Thyroid gland (tissue), 4 donors: ENCODE results near the gene KCNK1. TPM values are rescaled to one million over a fixed set of nuclear protein-coding genes. Genes with fewer than 3 reads are reported as not detected.

Source experiments
- DNase-seq, 2 donors: peaks; one replicate each; pipeline ENCODE4 v3.0.0-alpha.2; 2019
- H3K27ac ChIP-seq, 3 donors: fragments of 200-600 bp; sonication (generic); 1 replicate in 2 of 3; 2 replicates in 1 of 3; pipeline ENCODE4 v1.5.1; 2016 to 2019; ENCODE audit warnings: mild to moderate bottlenecking in 1 of 3, moderate library complexity in 1 of 3
- H3K27me3 ChIP-seq: fragments of 200-600 bp; sonication (generic); one replicate; pipeline ENCODE4 v1.5.1; 2019
- H3K36me3 ChIP-seq, 2 donors: fragments of 200-600 bp; sonication (generic); one replicate each; pipeline ENCODE4 v1.5.1; 2016 to 2019
- H3K4me1 ChIP-seq, 2 donors: fragments of 200-600 bp; sonication (generic); one replicate each; pipeline ENCODE4 v1.5.1; 2017 to 2019
- H3K4me3 ChIP-seq, 3 donors: fragments of 200-600 bp; sonication (generic); replicated peaks in 1 of 3; 1 replicate in 2 of 3; 2 replicates in 1 of 3; pipeline ENCODE4 v1.5.1; 2016; ENCODE audit warnings: mild to moderate bottlenecking in 1 of 3
- H3K9me3 ChIP-seq: fragments of 200-600 bp; sonication (generic); one replicate; pipeline ENCODE4 v1.5.1; 2017
- POLR2A ChIP-seq, 2 donors: fragments of 450-650 bp; IDR thresholded peaks; one replicate each; pipeline ENCODE4 v1.6.1; 2017; ENCODE audit warnings: antibody characterized with exemption in 2 of 2, mild to moderate bottlenecking in 2 of 2, moderate library complexity in 1 of 2
- WGBS, 2 donors: methylation state at CpG; one replicate each; pipeline ENCODE4 v1.1.5; 2017; 5-methylcytosine and 5-hydroxymethylcytosine counted together
- intact Hi-C: fragments of 100-400 bp; cut with DNase I; formaldehyde crosslinking; loops from one replicate; pipeline ENCODE4 v1.15.1; 2023
- total RNA-seq, 4 donors: library from RNA; depleted of rRNA; stranded (reverse); fragments of >200 nt; gene quantifications; one replicate each; pipeline ENCODE4 v1.2.3, GENCODE V29; 2016
- TF ChIP-seq, protein P1 (sequence below), 6 experiments: fragments of 200-600 bp in 3 of 6; fragments of 450-650 bp in 3 of 6; sonication (generic) in 3 of 6; IDR thresholded peaks; one replicate each; pipeline ENCODE4 v1.5.1; 2016 to 2019; ENCODE audit warnings: antibody characterized with exemption in 6 of 6, mild to moderate bottlenecking in 2 of 6, inconsistent platforms in 1 of 6, moderate library complexity in 1 of 6

The KCNK1 gene
- total RNA-seq, 4 donors from 2014 or later: 6.7 to 8.3 (median 7.6) TPM

DNA sequence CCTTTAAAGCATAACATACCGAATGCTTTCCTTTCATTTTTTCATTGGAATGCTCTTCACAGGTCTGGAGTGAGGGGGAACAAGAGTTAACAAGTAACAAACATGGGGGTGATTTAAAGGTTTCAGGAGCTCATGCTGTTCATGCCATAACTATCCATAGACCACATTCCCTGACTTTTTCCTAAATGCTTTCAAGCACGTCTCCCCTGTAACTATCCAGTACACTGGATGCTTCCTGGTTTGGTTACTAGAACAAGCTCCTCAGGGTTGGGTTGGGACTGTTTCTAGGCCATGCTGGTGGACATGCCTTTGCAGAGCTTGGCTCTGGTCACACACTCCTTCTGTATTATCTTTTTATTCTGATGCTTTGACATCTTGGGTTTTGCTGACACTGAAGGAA, 38.6 kb downstream of the KCNK1 start:
- Histone ChIP-seq H3K27me3 (no peaks in the 10 kb centered on the region), H3K9me3 (no peaks in the 10 kb centered on the region), H3K27ac (no peak overlapping the region), H3K4me1 (no peaks in the 10 kb centered on the region), H3K4me3 (no peak overlapping the region), H3K36me3 (no peaks in the 10 kb centered on the region)
- intact Hi-C loops: no loop called here
- no peak for TF ChIP-seq POLR2A (IDR thresholded peaks at IDR 0.05)
- TF ChIP-seq, protein P1, sequence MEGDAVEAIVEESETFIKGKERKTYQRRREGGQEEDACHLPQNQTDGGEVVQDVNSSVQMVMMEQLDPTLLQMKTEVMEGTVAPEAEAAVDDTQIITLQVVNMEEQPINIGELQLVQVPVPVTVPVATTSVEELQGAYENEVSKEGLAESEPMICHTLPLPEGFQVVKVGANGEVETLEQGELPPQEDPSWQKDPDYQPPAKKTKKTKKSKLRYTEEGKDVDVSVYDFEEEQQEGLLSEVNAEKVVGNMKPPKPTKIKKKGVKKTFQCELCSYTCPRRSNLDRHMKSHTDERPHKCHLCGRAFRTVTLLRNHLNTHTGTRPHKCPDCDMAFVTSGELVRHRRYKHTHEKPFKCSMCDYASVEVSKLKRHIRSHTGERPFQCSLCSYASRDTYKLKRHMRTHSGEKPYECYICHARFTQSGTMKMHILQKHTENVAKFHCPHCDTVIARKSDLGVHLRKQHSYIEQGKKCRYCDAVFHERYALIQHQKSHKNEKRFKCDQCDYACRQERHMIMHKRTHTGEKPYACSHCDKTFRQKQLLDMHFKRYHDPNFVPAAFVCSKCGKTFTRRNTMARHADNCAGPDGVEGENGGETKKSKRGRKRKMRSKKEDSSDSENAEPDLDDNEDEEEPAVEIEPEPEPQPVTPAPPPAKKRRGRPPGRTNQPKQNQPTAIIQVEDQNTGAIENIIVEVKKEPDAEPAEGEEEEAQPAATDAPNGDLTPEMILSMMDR (IDR thresholded peaks at IDR 0.05): no peak
- 88 to 93% methylated on average over 2 of the region's 2 CpGs for WGBS, 2 donors
- no peak for DNase-seq

DNA sequence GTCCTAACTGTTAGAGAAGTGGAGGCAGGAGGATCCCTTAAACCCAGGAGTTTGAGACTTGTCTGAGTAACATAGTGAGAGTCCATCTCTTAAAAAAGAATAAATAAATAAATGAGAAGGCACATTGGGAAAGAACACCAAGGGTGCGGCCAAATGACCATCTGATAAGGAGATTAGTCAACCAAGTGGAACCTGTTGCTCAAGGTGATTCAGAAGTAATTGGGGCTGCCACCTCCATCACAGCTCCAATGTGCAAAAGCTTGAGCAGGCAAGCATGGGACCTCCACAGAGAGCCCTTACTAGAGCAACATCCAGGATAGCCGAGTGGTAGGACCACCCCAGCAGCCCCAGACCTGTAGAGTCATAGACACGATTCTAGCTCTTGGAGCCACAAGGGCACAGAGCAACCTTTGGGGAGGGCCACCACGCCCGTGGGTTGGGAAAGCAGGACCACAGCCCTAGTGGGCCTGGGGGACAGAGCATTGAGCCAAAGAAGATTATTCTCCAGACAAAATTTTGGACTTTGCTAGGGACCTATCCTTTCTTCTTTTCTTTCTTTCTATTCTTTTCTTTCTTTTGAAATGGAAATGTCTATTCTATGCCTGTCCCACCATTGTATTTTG, 40.9 kb downstream of the KCNK1 start:
- Histone ChIP-seq H3K27me3 (no peaks in the 10 kb centered on the region), H3K4me3 (no peak overlapping the region), H3K27ac (no peak overlapping the region), H3K9me3 (no peaks in the 10 kb centered on the region), H3K4me1 (no peaks in the 10 kb centered on the region), H3K36me3 (no peaks in the 10 kb centered on the region)
- no peak for DNase-seq
- TF ChIP-seq, protein P1 (IDR thresholded peaks at IDR 0.05): no peak
- no peak for TF ChIP-seq POLR2A (IDR thresholded peaks at IDR 0.05)
- intact Hi-C loops: no loop called here
- 91 to 94% methylated on average over 5 of the region's 5 CpGs for WGBS, 2 donors

DNA sequence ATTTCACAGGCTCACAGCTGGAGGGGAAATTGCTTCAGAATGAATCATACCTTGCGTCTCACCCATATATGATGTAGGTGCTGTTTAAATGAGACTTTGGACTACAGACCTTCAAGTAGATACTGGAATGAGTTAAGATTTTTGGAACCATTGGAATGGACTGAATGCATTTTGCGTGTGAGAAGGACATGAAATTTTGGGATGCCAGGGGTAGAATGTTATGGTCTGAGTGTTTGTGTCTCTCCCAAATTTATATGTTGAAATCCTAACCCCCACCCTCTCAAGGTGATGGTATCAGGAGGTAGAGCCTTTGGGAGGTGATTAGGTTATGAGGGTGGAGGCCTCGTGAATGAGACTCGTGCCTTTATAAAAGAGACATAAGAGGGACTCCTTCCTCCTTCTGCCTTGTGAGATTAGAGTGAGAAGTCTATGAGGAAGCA, 41.4 kb downstream of the KCNK1 start:
- H3K9me3 ChIP-seq: no peaks in the 10 kb centered on the region
- intact Hi-C loops: no loop called here
- 90 to 94% methylated on average over 4 of the region's 4 CpGs for WGBS, 2 donors

DNA sequence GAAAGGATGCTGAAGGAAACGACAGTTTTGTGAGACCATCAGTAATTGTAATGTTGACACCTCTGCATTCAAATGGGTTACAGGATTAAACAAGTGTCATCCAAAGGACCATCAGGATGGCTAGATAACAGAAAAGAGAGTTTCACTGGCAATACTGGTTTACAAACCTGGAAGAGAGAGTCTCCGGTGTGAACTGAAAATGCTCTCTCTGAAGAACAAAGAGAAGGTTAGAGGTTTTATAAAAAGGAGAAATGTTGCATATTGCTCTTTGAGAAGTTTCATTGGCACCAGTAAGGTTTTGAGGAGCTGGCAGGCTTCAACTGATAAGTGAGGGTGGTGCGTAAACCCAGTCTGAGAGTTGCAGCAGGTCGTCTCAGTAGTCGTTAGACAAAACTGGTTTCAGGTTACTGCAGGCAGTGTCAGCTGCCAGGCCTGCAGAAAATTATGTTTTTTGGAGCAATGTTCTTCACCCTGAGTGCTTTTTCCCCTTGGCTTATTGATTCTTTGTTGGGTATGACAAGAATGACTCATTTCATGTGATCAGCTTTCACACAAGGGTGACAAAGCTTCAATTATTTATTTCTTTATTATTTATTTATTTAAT, 42.2 kb downstream of the KCNK1 start:
- H3K9me3 ChIP-seq: no peaks in the 10 kb centered on the region
- 53 to 64% methylated on average over 5 of the region's 5 CpGs for WGBS, 2 donors
- intact Hi-C loops: no loop called here
- no peak for TF ChIP-seq POLR2A (IDR thresholded peaks at IDR 0.05)
- TF ChIP-seq, protein P1 (IDR thresholded peaks at IDR 0.05): no peak
- peak in 1 of 2 donors; percentile 11 for DNase-seq
- no peak overlapping the region for H3K27ac ChIP-seq
- H3K4me1 ChIP-seq: no peaks in the 10 kb centered on the region
- H3K4me3 ChIP-seq: no peak overlapping the region
- no peaks in the 10 kb centered on the region for H3K27me3 ChIP-seq
- no peaks in the 10 kb centered on the region for H3K36me3 ChIP-seq

More for the DNA sequence above, 41.4 kb downstream of the KCNK1 start:
- no peaks in the 10 kb centered on the region for H3K4me1 ChIP-seq
- DNase-seq: no peak
- H3K27ac ChIP-seq: no peak overlapping the region
- H3K4me3 ChIP-seq: no peak overlapping the region
- H3K27me3 ChIP-seq: no peaks in the 10 kb centered on the region
- H3K36me3 ChIP-seq: no peaks in the 10 kb centered on the region
- TF ChIP-seq POLR2A (IDR thresholded peaks at IDR 0.05): no peak
- TF ChIP-seq, protein P1 (IDR thresholded peaks at IDR 0.05): no peak

DNA sequence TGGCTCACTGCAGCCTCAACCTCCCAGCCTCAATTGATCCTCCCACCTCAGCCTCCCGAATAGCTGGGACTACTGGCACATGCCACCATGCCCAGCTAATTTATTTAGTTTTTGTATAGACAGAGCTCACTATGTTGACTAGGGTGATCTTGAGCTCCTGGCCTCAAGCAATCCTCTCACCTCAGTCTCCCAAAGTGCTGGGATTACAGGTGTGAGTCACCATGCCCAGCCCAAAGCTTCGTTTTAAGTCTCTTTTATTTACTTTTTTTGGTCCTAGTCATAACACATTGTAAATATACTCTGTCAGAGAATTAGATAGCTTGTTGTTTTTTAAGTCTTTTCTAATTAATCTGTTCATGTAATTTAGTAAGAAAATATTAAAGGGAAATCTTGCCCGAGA, 42.8 kb downstream of the KCNK1 start:
- Histone ChIP-seq H3K36me3 (no peaks in the 10 kb centered on the region), H3K4me3 (no peak overlapping the region), H3K4me1 (no peaks in the 10 kb centered on the region), H3K27me3 (no peaks in the 10 kb centered on the region), H3K9me3 (no peaks in the 10 kb centered on the region), H3K27ac (no peak overlapping the region)
- no peak for TF ChIP-seq POLR2A (IDR thresholded peaks at IDR 0.05)
- TF ChIP-seq, protein P1 (IDR thresholded peaks at IDR 0.05): no peak
- intact Hi-C loops: no loop called here
- DNase-seq: no peak
- WGBS, 2 donors: 92 to 95% methylated on average over 3 of the region's 3 CpGs
